Kidney (tissue), 14 donors: ENCODE results near the gene GAN. TPM values are rescaled to one million over a fixed set of nuclear protein-coding genes. Genes with fewer than 3 reads are reported as not detected.

Experiments
- DNase-seq, 5 donors: peaks; one replicate each; pipeline ENCODE4 v3.0.0-alpha.2; 2013 to 2020
- FAIRE-seq: peaks from 2 replicates; lab custom pipeline; 2012; peaks lifted over from hg19 to GRCh38; lab: Jason Lieb, UNC
- H3K27ac ChIP-seq, 2 donors: one replicate each; pipeline ENCODE4 v1.7.0; 2013; ENCODE audit warnings: low read depth in 2 of 2, low read length in 2 of 2, inconsistent platforms in 1 of 2
- H3K27me3 ChIP-seq: one replicate; pipeline ENCODE4 v1.7.1; 2013; ENCODE audit warnings: low read length, inconsistent platforms; ENCODE audit not compliant: control insufficient read depth, insufficient read depth
- H3K36me3 ChIP-seq, 3 donors: one replicate each; pipeline versions ENCODE4 v1.7.0 to v1.7.1; 2013; ENCODE audit warnings: low read length in 3 of 3, control low read depth in 1 of 3, inconsistent platforms in 1 of 3; ENCODE audit not compliant: insufficient read depth in 3 of 3, control insufficient read depth in 2 of 3
- H3K4me1 ChIP-seq, 3 donors: one replicate each; pipeline versions ENCODE4 v1.7.0 to v1.7.1; 2013; ENCODE audit warnings: low read length in 3 of 3, inconsistent platforms in 1 of 3, low read depth in 1 of 3; ENCODE audit not compliant: control insufficient read depth in 2 of 3, insufficient read depth in 2 of 3
- H3K4me3 ChIP-seq, 3 donors: one replicate each; pipeline versions ENCODE4 v1.7.0 to v1.8.1; 2013; ENCODE audit warnings: low read length in 3 of 3, control low read depth in 1 of 3, inconsistent platforms in 1 of 3
- H3K9ac ChIP-seq, 3 donors: one replicate each; pipeline versions ENCODE4 v1.7.0 to v1.7.1; 2013; ENCODE audit warnings: low read length in 3 of 3, control low read depth in 1 of 3, inconsistent platforms in 1 of 3
- H3K9me3 ChIP-seq, 3 donors: one replicate each; pipeline versions ENCODE4 v1.7.0 to v1.7.1; 2013; ENCODE audit warnings: low read length in 3 of 3, control low read depth in 1 of 3, inconsistent platforms in 1 of 3; ENCODE audit not compliant: control insufficient read depth in 2 of 3, insufficient read depth in 1 of 3
- intact Hi-C: fragments of 100-400 bp; cut with DNase I; formaldehyde crosslinking; loops from one replicate; pipeline ENCODE4 v1.11.1; 2022
- polyA plus RNA-seq: library from polyadenylated mRNA; stranded (reverse); fragments of 350-450 nt; fragmentation: Illumina TruSeq; extraction: RNeasy Lipid Tissue Mini Kit (QIAGEN cat#74804); gene quantifications from one replicate; pipeline ENCODE4 v1.2.3, GENCODE V29; 2014; ENCODE audit warnings: low read depth, low replicate concordance; ENCODE audit not compliant: insufficient read depth
- total RNA-seq: library from RNA; stranded (reverse); fragmentation: NEBNext Ultra II Directional; extraction: Animal tissue kit (Norgen Biotek cat#: 25700); gene quantifications from one replicate; pipeline ENCODE4 v1.2.1, GENCODE V29; 2021
- TF ChIP-seq, protein P1 (sequence below): IDR thresholded peaks from 3 replicates; pipeline ENCODE4 v1.5.1; 2012; ENCODE audit warnings: mild to moderate bottlenecking, moderate library complexity, borderline replicate concordance; ENCODE audit not compliant: insufficient read depth; ENCODE audit errors: extremely low read depth
- donor health status: control.
- donor health status: control.
- donor health status: control.
- donor health status: control.
- donor health status: control.
- donor health status: DM: yes; HTN: yes; CAD: no.
- donor health status: Normal renal cell carcinoma (clear cell type).

GAN gene
- total and polyA plus RNA-seq, 2 donors from 2014 or later, result 0.60 to 7.7 TPM

DNA sequence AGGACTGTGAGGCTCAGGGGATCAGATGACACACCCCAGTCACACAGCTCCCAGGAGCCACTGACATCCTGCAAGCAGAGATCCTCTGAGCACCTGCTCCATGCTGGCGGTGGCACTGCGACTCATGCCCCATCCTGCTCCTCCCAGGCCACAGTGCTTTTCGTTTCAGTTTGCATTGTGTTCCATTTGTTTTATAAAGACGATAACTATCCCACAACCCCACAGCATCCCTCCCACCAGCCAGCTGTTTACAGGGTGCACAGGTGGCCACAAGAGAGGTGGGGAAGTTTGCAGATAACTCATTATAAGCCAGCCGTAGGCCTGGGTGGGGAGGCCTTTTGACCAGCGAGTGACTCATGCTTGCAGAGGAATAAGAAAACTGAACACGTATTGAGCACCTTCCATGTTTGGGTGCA, 48.1 kb upstream of the GAN start:
- TF ChIP-seq, protein P1, sequence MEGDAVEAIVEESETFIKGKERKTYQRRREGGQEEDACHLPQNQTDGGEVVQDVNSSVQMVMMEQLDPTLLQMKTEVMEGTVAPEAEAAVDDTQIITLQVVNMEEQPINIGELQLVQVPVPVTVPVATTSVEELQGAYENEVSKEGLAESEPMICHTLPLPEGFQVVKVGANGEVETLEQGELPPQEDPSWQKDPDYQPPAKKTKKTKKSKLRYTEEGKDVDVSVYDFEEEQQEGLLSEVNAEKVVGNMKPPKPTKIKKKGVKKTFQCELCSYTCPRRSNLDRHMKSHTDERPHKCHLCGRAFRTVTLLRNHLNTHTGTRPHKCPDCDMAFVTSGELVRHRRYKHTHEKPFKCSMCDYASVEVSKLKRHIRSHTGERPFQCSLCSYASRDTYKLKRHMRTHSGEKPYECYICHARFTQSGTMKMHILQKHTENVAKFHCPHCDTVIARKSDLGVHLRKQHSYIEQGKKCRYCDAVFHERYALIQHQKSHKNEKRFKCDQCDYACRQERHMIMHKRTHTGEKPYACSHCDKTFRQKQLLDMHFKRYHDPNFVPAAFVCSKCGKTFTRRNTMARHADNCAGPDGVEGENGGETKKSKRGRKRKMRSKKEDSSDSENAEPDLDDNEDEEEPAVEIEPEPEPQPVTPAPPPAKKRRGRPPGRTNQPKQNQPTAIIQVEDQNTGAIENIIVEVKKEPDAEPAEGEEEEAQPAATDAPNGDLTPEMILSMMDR, result no peak
- H3K4me1 ChIP-seq, result no peaks in the 10 kb centered on the region
- no peak overlapping the region for H3K9ac ChIP-seq
- no peak overlapping the region for H3K4me3 ChIP-seq
- H3K9me3 ChIP-seq, result no peaks in the 10 kb centered on the region
- DNase-seq, result peak in 1 of 5 donors; percentile 31
- no peak for FAIRE-seq
- no peak overlapping the region for H3K27ac ChIP-seq
- intact Hi-C loops, result no loop called here
- peaks cover 0 to 2% (median 0%) of the 10 kb centered on the region in 3 donors for H3K36me3 ChIP-seq
- no peaks in the 10 kb centered on the region for H3K27me3 ChIP-seq

DNA sequence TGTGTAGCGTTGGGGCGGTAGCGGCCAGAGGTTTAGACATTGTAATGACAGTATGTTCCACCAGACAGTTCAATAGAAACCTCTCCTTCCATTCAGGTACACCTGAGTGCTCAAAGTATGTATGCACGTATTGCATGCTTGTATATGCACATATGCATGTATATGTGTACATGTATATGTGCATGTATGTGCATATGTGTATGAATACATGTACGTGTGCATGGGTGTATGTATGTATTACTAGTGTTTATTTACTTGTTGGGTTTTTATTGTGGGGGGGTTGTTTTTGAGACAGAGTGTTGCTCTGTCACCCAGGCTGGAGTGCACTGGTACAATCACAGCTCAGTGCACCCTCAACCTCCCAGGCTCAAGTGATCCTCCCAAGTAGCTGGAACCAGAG, 46.3 kb upstream of the GAN start:
- Histone ChIP-seq H3K4me3 (no peak overlapping the region), H3K9ac (no peak overlapping the region), H3K36me3 (no peaks in the 10 kb centered on the region), H3K27me3 (no peaks in the 10 kb centered on the region), H3K9me3 (no peaks in the 10 kb centered on the region), H3K27ac (no peak overlapping the region), H3K4me1 (no peaks in the 10 kb centered on the region)
- FAIRE-seq, result no peak
- intact Hi-C loops, result no loop called here
- TF ChIP-seq, protein P1, result no peak
- no peak for DNase-seq

DNA sequence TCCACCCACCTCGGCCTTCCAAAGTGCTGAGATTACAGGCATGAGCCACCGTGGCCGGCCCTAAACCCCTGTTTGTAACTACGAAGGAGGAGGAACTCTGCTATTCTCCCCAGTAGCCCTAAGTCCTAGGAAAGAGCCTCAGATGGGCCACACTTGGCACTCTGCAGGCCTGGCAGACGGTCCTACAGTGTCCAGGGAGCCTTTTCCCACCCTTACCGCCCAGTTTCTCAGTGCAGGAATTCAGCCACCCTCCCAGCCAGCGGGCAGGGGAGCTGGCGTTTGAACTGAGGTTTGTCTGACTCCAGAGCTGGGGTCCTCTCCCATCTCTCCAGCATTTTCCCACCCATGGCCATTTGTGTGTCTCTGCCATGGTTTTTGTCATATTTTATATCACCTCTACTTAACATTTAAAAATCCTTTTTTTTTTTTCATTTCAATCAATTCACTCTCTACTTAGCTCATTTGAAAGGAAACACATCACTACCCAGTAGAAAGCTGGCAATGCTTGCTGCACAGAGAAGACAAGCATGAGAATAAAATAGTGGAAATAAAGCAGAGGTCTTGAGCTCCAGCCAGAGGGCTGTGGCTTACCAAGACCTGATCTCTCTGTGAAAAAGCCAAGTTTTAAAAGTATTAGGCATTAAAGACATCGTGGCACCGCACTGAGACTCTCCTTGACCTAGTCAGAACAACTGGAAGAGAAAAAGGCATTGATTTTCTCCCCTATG, 41.4 kb upstream of the GAN start:
- Histone ChIP-seq H3K4me3 (no peak overlapping the region), H3K4me1 (no peaks in the 10 kb centered on the region), H3K9ac (no peak overlapping the region), H3K27ac (no peak overlapping the region), H3K9me3 (no peaks in the 10 kb centered on the region), H3K36me3 (no peaks in the 10 kb centered on the region), H3K27me3 (no peaks in the 10 kb centered on the region)
- FAIRE-seq (no peak), DNase-seq (peak in 1 of 5 donors; percentile 35)
- intact Hi-C loops, result no loop called here
- TF ChIP-seq, protein P1, result no peak
